COR-L47 (cell line): ENCODE measurements around the gene APBB1.

Experiments
- DNase-seq: peaks from one replicate; lab custom pipeline; 2025; lab: John Stamatoyannopoulos, UW

APBB1 gene

DNA sequence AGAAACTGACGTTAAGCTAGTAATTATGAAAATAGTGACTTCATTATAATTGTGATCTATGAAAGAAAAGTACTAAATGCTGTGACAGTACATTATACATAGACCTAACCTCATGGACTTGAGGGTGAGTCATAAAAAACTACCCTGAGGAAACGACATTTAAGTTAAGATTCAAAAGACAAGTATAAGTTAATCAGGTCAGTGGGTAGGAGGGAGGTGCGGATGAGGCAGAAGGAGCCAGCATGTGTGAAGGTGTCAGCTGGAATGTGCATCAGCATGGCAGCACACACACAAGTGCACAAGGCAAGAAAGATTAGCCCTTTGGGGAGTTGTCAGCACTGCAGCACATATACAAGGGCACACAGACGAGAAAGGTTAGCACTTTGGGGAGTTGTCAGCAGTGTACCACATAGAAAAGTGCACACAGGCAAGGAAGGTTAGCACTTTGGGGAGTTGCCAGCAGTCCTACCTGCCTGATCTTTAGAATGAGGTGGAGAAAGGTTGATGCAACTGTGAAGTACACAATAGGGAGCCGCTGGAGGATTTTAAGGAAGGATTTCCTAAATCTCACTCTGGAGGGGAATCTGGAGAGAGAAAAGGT, 67.0 kb downstream of the APBB1 start:
- no peak for DNase-seq

DNA sequence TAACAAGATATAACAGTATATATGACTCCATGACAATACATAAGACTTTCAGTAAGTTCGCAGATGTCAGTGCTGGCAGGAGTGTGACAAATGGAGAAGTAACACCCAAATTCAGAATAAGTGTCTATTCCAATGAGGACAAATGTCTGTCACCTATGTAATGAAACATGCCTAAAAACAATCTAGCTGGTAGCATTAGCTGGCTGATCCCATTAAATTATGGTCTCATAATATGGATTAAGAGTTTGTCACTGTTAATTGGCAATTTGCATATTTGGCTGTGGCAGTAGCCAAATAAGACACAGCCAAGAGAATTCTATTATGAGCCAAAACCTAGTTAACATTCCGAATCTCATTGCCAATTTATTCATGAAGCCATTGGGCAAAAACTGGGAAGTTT, 68.4 kb downstream of the APBB1 start:
- DNase-seq, result no peak

GRCh38 chr11:6350043-6350442, 68.9 kb downstream of the APBB1 start:
- no peak for DNase-seq

- DNase-seq, result no peak
These were observed 73.5 kb downstream of the APBB1 start for GRCh38 chr11:6345366-6345765.
